Testis (tissue), 3 donors: ENCODE data around the gene DENND6B. TPM values are rescaled to one million over a fixed set of nuclear protein-coding genes. Genes with fewer than 3 reads are reported as not detected.

Experiments
- DNase-seq: peaks from one replicate; pipeline ENCODE4 v3.0.0-alpha.2; 2019
- H3K27ac ChIP-seq, 2 donors: fragments of 200-600 bp; sonication (generic); one replicate each; pipeline ENCODE4 v1.5.1; 2019
- H3K27me3 ChIP-seq: fragments of 200-600 bp; sonication (generic); one replicate; pipeline ENCODE4 v1.5.1; 2019
- H3K36me3 ChIP-seq: fragments of 200-600 bp; sonication (generic); one replicate; pipeline ENCODE4 v1.5.1; 2017; ENCODE audit warnings: low read depth; ENCODE audit errors: missing control alignments
- H3K4me1 ChIP-seq: fragments of 200-600 bp; sonication (generic); one replicate; pipeline ENCODE4 v1.5.1; 2019
- H3K4me3 ChIP-seq, 2 donors: fragments of 200-600 bp; sonication (generic); one replicate each; pipeline ENCODE4 v1.5.1; 2017 to 2019
- H3K9me3 ChIP-seq: fragments of 200-600 bp; sonication (generic); one replicate; pipeline ENCODE4 v1.5.1; 2017
- POLR2A ChIP-seq: fragments of 450-650 bp; IDR thresholded peaks from one replicate; pipeline ENCODE4 v1.6.1; 2017; ENCODE audit warnings: antibody characterized with exemption, mild to moderate bottlenecking, moderate library complexity
- WGBS, 2 donors: methylation state at CpG; one replicate each; pipeline ENCODE4 v1.1.5; 2018; 5-methylcytosine and 5-hydroxymethylcytosine counted together
- intact Hi-C: fragments of 100-400 bp; cut with DNase I; formaldehyde crosslinking; loops from one replicate; pipeline ENCODE4 v1.15.1; 2023; ENCODE audit warnings: low total_unique reads
- polyA plus RNA-seq: library from polyadenylated mRNA; stranded (reverse); fragments of 350-450 nt; fragmentation: Illumina TruSeq; extraction: RNeasy Lipid Tissue Mini Kit (QIAGEN cat#74804); gene quantifications from one replicate; pipeline ENCODE4 v1.2.3, GENCODE V29; 2014; ENCODE audit warnings: low read depth, low replicate concordance; ENCODE audit not compliant: insufficient read depth
- total RNA-seq, 2 donors: library from RNA; depleted of rRNA; stranded (reverse); fragments of >200 nt; gene quantifications; one replicate each; pipeline ENCODE4 v1.2.3, GENCODE V29; 2016
- TF ChIP-seq, protein P1 (sequence below), 3 experiments: fragments of 450-650 bp in 2 of 3; fragments of 200-600 bp in 1 of 3; sonication (generic) in 1 of 3; IDR thresholded peaks; one replicate each; pipeline ENCODE4 v1.5.1; 2016 to 2019; ENCODE audit warnings: antibody characterized with exemption in 3 of 3, mild to moderate bottlenecking in 2 of 3, moderate library complexity in 1 of 3

DENND6B gene
- total and polyA plus RNA-seq, 3 donors from 2014 or later, result 17.1 to 22.0 (median 18.0) TPM

DNA sequence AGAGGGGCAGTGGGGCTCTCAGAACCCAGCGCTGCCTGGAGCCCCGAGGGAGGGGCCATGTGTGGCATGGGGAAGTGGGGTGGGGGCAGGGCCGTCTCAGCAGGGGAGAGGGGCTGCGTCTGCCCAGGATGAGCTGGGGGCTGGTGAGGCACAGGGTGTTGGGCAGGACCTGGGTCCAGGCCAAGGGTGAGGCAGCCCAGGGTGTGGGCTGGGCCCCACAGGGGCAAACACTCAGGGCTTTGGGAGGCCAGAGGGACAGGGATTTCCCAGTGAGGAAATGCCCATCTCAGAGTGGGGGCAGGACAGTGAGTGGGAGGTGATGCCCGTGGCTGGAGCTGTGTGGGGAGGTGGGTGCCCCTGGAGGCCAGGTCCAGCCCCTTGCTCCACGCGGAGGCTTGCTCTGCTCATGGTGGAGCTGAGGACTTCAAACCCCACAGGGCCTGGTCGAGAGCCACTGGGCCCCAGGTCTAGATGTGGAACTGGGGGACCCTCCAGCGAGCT is 24.7 kb downstream of the DENND6B start:
- WGBS, 2 donors, result 58 to 71% methylated on average over 7 to 9 of the region's 9 CpGs
- no peak overlapping the region for H3K4me3 ChIP-seq
- DNase-seq, result no peak
- no peak overlapping the region for H3K27ac ChIP-seq
- no peaks in the 10 kb centered on the region for H3K9me3 ChIP-seq
- H3K4me1 ChIP-seq, result peaks cover 70% of the 10 kb centered on the region
- TF ChIP-seq, protein P1, sequence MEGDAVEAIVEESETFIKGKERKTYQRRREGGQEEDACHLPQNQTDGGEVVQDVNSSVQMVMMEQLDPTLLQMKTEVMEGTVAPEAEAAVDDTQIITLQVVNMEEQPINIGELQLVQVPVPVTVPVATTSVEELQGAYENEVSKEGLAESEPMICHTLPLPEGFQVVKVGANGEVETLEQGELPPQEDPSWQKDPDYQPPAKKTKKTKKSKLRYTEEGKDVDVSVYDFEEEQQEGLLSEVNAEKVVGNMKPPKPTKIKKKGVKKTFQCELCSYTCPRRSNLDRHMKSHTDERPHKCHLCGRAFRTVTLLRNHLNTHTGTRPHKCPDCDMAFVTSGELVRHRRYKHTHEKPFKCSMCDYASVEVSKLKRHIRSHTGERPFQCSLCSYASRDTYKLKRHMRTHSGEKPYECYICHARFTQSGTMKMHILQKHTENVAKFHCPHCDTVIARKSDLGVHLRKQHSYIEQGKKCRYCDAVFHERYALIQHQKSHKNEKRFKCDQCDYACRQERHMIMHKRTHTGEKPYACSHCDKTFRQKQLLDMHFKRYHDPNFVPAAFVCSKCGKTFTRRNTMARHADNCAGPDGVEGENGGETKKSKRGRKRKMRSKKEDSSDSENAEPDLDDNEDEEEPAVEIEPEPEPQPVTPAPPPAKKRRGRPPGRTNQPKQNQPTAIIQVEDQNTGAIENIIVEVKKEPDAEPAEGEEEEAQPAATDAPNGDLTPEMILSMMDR (IDR thresholded peaks at IDR 0.05), result no peak
- TF ChIP-seq POLR2A, result no peak
- intact Hi-C loops, result no loop called here
- H3K27me3 ChIP-seq, result no peaks in the 10 kb centered on the region
- no peaks in the 10 kb centered on the region for H3K36me3 ChIP-seq

DNA sequence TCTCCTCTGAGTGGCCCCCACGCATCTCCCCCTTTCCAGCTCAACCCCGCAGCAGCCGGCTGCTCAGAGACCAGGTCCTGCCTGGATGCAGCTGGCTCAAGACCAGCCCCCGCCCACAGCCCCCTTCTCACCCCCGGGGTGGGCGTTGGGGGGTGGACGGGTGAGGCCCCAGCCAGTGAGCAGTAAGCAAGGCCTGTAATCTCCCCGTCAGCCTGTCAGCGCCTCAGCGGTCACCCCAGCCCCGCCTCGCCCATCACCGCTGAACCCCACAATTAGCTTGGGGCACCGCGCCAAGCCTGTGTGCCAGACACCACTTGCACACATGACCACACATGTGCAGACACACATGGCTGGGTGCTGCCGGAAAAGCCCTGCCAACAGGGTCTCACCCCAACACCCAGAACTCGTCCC is 25.2 kb downstream of the DENND6B start:
- Histone ChIP-seq H3K4me1 (peaks cover 76% of the 10 kb centered on the region), H3K9me3 (no peaks in the 10 kb centered on the region), H3K4me3 (no peak overlapping the region), H3K36me3 (no peaks in the 10 kb centered on the region), H3K27ac (no peak overlapping the region), H3K27me3 (no peaks in the 10 kb centered on the region)
- WGBS, 2 donors, result 75% methylated on average over 12 to 17 of the region's 17 CpGs
- intact Hi-C loops, result no loop called here
- no peak for DNase-seq
- no peak for TF ChIP-seq POLR2A
- TF ChIP-seq, protein P1 (IDR thresholded peaks at IDR 0.05), result no peak

- H3K36me3 ChIP-seq, result no peaks in the 10 kb centered on the region
- no peak overlapping the region for H3K27ac ChIP-seq
- TF ChIP-seq POLR2A, result no peak
- TF ChIP-seq, protein P1 (IDR thresholded peaks at IDR 0.05), result no peak
- H3K4me3 ChIP-seq, result peak overlapping the region in 1 of 2 donors; percentile 29
- DNase-seq, result no peak
- WGBS, 2 donors, result 84 to 98% methylated on average over 8 to 14 of the region's 14 CpGs
- H3K9me3 ChIP-seq, result no peaks in the 10 kb centered on the region
- intact Hi-C loops, result no loop called here
- peaks cover 80% of the 10 kb centered on the region for H3K4me1 ChIP-seq
- no peaks in the 10 kb centered on the region for H3K27me3 ChIP-seq
Observed at GRCh38 chr22:50300620-50301257, 26.1 kb downstream of the DENND6B start.

GRCh38 chr22:50299785-50300619 is 26.8 kb downstream of the DENND6B start:
- TF ChIP-seq POLR2A, result no peak
- TF ChIP-seq, protein P1 (IDR thresholded peaks at IDR 0.05), result no peak
- Histone ChIP-seq H3K9me3 (no peaks in the 10 kb centered on the region), H3K27me3 (no peaks in the 10 kb centered on the region), H3K27ac (no peak overlapping the region), H3K36me3 (no peaks in the 10 kb centered on the region), H3K4me3 (peak overlapping the region; percentile 18 to 29), H3K4me1 (peaks cover 80% of the 10 kb centered on the region)
- 45% methylated on average over 67 of the region's 93 CpGs; no CpG with 5 or more reads in 1 of the 2 donors for WGBS, 2 donors
- intact Hi-C loops, result no loop called here
- no peak for DNase-seq
